K562 (cell line): Measurements from ENCODE around the gene MLC1. TPM values are rescaled to one million over a fixed set of nuclear protein-coding genes. Genes with fewer than 3 reads are reported as not detected.

Experiments
- CBFB ChIP-seq: sonication (generic); formaldehyde crosslinking; IDR thresholded peaks from 2 replicates; pipeline ENCODE4 v1.4.0; 2020; ENCODE audit warnings: mild to moderate bottlenecking, missing genetic modification reagents
- CCNT2 ChIP-seq: IDR thresholded peaks from 2 replicates; pipeline ENCODE4 v1.6.1; 2011; ENCODE audit warnings: borderline replicate concordance, low read depth, mild to moderate bottlenecking, moderate library complexity, mixed read lengths, low read length; ENCODE audit not compliant: insufficient read length; ENCODE audit errors: extremely low read depth
- EWSR1 ChIP-seq: fragments of 450-650 bp; IDR thresholded peaks from 2 replicates; pipeline ENCODE4 v1.6.1; 2018; ENCODE audit warnings: borderline replicate concordance, mild to moderate bottlenecking, low read depth, moderate library complexity; ENCODE audit not compliant: partially characterized antibody
- FIP1L1 ChIP-seq: fragments of 200-400 bp; formaldehyde crosslinking; IDR thresholded peaks from 2 replicates; pipeline ENCODE4 v1.6.1; 2018; ENCODE audit warnings: mild to moderate bottlenecking, low read depth, low read length; ENCODE audit not compliant: poor library complexity, severe bottlenecking
- HDGF ChIP-seq: fragments of 450-650 bp; IDR thresholded peaks from 2 replicates; pipeline ENCODE4 v1.6.1; 2016
- HEY1 ChIP-seq: fragments of 250-450 bp; sonication (Bioruptor Pico); IDR thresholded peaks from 2 replicates; pipeline ENCODE4 v1.5.0; 2020; ENCODE audit warnings: mild to moderate bottlenecking, moderate library complexity, borderline replicate concordance
- HNRNPLL ChIP-seq: fragments of 200-400 bp; formaldehyde crosslinking; IDR thresholded peaks from 2 replicates; pipeline ENCODE4 v1.6.1; 2017; ENCODE audit warnings: low read length, low read depth, mild to moderate bottlenecking; ENCODE audit not compliant: poor library complexity, severe bottlenecking
- MAFG ChIP-seq: fragments of 450-650 bp; conservative IDR thresholded peaks from 2 replicates; pipeline ENCODE4 v1.6.1; 2016; ENCODE audit warnings: missing genetic modification characterization, missing compliant biosample characterization
- NFATC3 ChIP-seq: fragments of 450-650 bp; IDR thresholded peaks from 2 replicates; pipeline ENCODE4 v1.6.1; 2017; ENCODE audit warnings: mild to moderate bottlenecking
- NFRKB ChIP-seq: fragments of 450-650 bp; IDR thresholded peaks from 2 replicates; pipeline ENCODE4 v1.6.1; 2016; ENCODE audit warnings: low read depth
- NUFIP1 ChIP-seq: fragments of 450-650 bp; IDR thresholded peaks from 2 replicates; pipeline ENCODE4 v1.6.1; 2018; ENCODE audit not compliant: partially characterized antibody
- RBM14 ChIP-seq: fragments of 200-400 bp; formaldehyde crosslinking; IDR thresholded peaks from 2 replicates; pipeline ENCODE4 v1.6.1; 2018; ENCODE audit warnings: low read depth, mild to moderate bottlenecking, low read length, moderate library complexity, borderline replicate concordance; ENCODE audit not compliant: insufficient read depth
- RBM34 ChIP-seq: fragments of 200-400 bp; formaldehyde crosslinking; IDR thresholded peaks from 2 replicates; pipeline ENCODE4 v1.6.1; 2018; ENCODE audit warnings: low read length, borderline replicate concordance; ENCODE audit not compliant: insufficient read depth
- RERE ChIP-seq: sonication (generic); formaldehyde crosslinking; IDR thresholded peaks from 2 replicates; pipeline ENCODE4 v1.8.0; 2023; ENCODE audit warnings: missing genetic modification reagents, mild to moderate bottlenecking, borderline replicate concordance
- SRF ChIP-seq, 2 experiments: fragments of 250-450, 450-650 bp in 1 of 2; sonication (Bioruptor Pico) in 1 of 2; sonication (generic) in 1 of 2; formaldehyde crosslinking; IDR thresholded peaks; 2 replicates each; pipeline versions ENCODE4 v1.5.0 to v1.5.1; 2020 to 2022; ENCODE audit warnings: mild to moderate bottlenecking in 1 of 2, missing genetic modification reagents in 1 of 2
- SUPT5H ChIP-seq: fragments of 450-650 bp; IDR thresholded peaks from 2 replicates; pipeline ENCODE4 v1.6.1; 2016
- THAP7 ChIP-seq: fragments of 250-450 bp; sonication (Bioruptor Pico); IDR thresholded peaks from 2 replicates; pipeline ENCODE4 v1.5.0; 2021
- UBTF ChIP-seq, 2 experiments: IDR thresholded peaks; 2 replicates each; pipeline ENCODE4 v1.6.1; 2012; ENCODE audit warnings: improper control_type of control experiment in 2 of 2, low read depth in 2 of 2, low read length in 2 of 2, borderline replicate concordance in 1 of 2
- ZNF217 ChIP-seq: sonication (generic); formaldehyde crosslinking; IDR thresholded peaks from 2 replicates; pipeline ENCODE4 v1.8.0; 2022; ENCODE audit warnings: mild to moderate bottlenecking, missing genetic modification reagents
- ZNF644 ChIP-seq: fragments of 200-800 bp; sonication (Bioruptor generic); IDR thresholded peaks from 2 replicates; pipeline ENCODE4 v1.6.1; 2016; ENCODE audit warnings: low read depth, missing genetic modification characterization, missing compliant biosample characterization
- polyA plus RNA-seq, 8 experiments: library from polyadenylated mRNA; depleted of rRNA in 4 of 8; stranded (reverse) in 5 of 8; unstranded in 3 of 8; fragments of >200 nt; fragmentation: Nextera tagmentation in 2 of 8; fragmentation: Illumina TruSeq in 1 of 8; extraction: Ambion mirVana in 2 of 8; extraction: Trizol in 1 of 8; gene quantifications; 2 replicates each; pipeline versions ENCODE4 v1.2.1 to v1.2.3, GENCODE V29; 2011 to 2014; ENCODE audit warnings: inconsistent platforms in 1 of 8, missing spikeins in 1 of 8
- total RNA-seq, 7 experiments: library from RNA; depleted of rRNA in 6 of 7; stranded (reverse); fragments of >200 nt in 6 of 7; fragmentation: Illumina TruSeq in 2 of 7; extraction: Trizol in 2 of 7; gene quantifications; 2 replicates each; pipeline versions ENCODE4 v1.2.1 to v1.2.3, GENCODE V29; 2011 to 2021; ENCODE audit warnings: low replicate concordance in 1 of 7

Gene MLC1
- total and polyA plus RNA-seq, 9 of the 15 experiments (the other 6 are each of a cell fraction or from before 2014, with no cell fraction given): 0.06 to 0.98 (median 0.39) TPM

GRCh38 chr22:50102946-50103345 is 17.7 kb upstream of the MLC1 start (continued):
- TF ChIP-seq HNRNPLL: no peak
- TF ChIP-seq SUPT5H: no peak
- TF ChIP-seq RERE (CRISPR knock-in tag): no peak
- no peak for TF ChIP-seq NUFIP1
- no peak for TF ChIP-seq MAFG (tag)
- no peak for TF ChIP-seq NFRKB
- TF ChIP-seq CCNT2: no peak
- no peak for TF ChIP-seq CBFB (CRISPR knock-in tag)
- TF ChIP-seq RBM14: no peak
- TF ChIP-seq ZNF217 (CRISPR knock-in tag): no peak
- TF ChIP-seq EWSR1: no peak
- TF ChIP-seq THAP7 (CRISPR knock-in tag): no peak
- no peak for TF ChIP-seq HDGF
- no peak for TF ChIP-seq HEY1 (CRISPR knock-in tag)
- no peak for TF ChIP-seq FIP1L1
- no peak for TF ChIP-seq ZNF644 (tag)
- no peak for TF ChIP-seq SRF (CRISPR knock-in tag; IDR thresholded peaks at IDR 0.05)
- no peak for TF ChIP-seq RBM34
- TF ChIP-seq NFATC3: no peak
- no peak for TF ChIP-seq UBTF (IDR thresholded peaks at IDR 0.05; ENCODE audit: borderline replicate concordance in 1 of 2, low read depth in 2 of 2, low read length in 2 of 2)
